BLaER1 treated with 17β-estradiol and CSF1 and Interleukin-3, amounts not matched to agents 10 nM and 100 nM (cell line): Measurements from ENCODE around the gene TXNDC11.
A peak's percentile ranks its signal among the peaks of the same experiment; 100 is the strongest.

Experiments used
- H3K27ac ChIP-seq, 11 experiments: shearing (Covaris generic); formaldehyde crosslinking; 2 replicates each; pipeline ENCODE4 v1.8.1; 2022
- H3K27me3 ChIP-seq, 11 experiments: shearing (Covaris generic); formaldehyde crosslinking; 2 replicates each; pipeline ENCODE4 v1.8.1; 2022
- H3K36me3 ChIP-seq, 11 experiments: shearing (Covaris generic); formaldehyde crosslinking; 2 replicates each; pipeline ENCODE4 v1.8.1; 2022
- H3K4me1 ChIP-seq, 10 experiments: shearing (Covaris generic); formaldehyde crosslinking; 2 replicates each; pipeline ENCODE4 v1.8.1; 2022
- H3K4me2 ChIP-seq, 11 experiments: shearing (Covaris generic); formaldehyde crosslinking; 2 replicates each; pipeline ENCODE4 v1.8.1; 2022
- H3K4me3 ChIP-seq, 10 experiments: shearing (Covaris generic); formaldehyde crosslinking; 2 replicates each; pipeline ENCODE4 v1.8.1; 2022
- H3K9ac ChIP-seq, 11 experiments: shearing (Covaris generic); formaldehyde crosslinking; 2 replicates each; pipeline ENCODE4 v1.8.1; 2022
- H3K9me3 ChIP-seq, 11 experiments: shearing (Covaris generic); formaldehyde crosslinking; replicated peaks in 1 of 11; 2 replicates each; pipeline ENCODE4 v1.8.1; 2022
- H4K20me1 ChIP-seq, 11 experiments: shearing (Covaris generic); formaldehyde crosslinking; 2 replicates each; pipeline ENCODE4 v1.8.1; 2022
- Cebpa-rat ChIP-seq, 11 experiments: shearing (Covaris generic); IDR thresholded peaks; 2 replicates each; pipeline ENCODE4 v1.8.1; 2022

TXNDC11 gene

DNA sequence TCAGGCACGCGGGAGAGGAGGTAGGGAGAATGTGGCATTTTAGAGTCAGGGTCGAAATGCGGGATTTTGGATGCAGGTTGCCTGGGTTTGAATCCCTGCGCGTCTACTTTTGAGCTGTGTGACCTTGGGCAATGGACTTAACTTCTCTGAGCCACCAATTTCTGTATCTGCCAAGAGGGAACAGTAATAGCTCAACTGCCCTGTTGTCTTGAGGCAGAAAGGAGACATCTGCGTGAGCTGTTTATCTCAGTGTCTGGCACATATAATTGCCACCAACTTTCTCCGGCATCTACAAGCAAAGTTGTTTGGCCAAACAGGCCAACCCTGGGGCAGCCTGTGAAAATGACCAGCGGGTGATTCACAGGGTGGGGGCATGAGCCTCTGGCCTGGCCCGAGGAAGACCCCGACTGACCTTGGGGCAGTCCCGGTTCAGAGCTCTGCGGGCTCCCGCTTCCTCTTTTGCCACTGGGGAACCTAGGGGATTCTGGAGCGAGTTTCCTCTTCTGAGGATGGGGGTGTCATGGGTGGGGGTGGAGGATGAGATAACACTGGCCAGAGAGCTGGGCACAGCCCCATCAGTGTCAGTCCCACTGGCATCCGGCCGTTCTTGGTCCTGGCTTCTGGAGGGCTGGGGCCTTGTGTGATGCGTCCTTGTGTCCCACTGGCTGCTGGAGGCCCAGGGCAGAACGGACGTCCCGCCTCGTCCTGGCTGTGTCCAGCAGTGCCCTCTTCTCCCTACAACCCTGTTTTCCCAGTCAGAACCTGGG lies 73.1 kb downstream of the TXNDC11 start:
- Histone ChIP-seq H3K36me3 (peaks cover 0 to 14% (median 0%) of the 10 kb centered on the region in 11 experiments; a peak in 8 of 22 replicates), H3K9ac (peak overlapping the region; percentile 86 to 94 (median 91)), H3K27me3 (no peaks in the 10 kb centered on the region), H3K27ac (peak overlapping the region; percentile 65 to 91 (median 85)), H3K4me3 (peak overlapping the region; percentile 83 to 94 (median 91)), H3K4me2 (peak overlapping the region; percentile 90 to 99 (median 96)), H3K4me1 (peaks cover 82 to 92% (median 92%) of the 10 kb centered on the region in 10 experiments), H4K20me1 (peaks cover 45 to 60% (median 57%) of the 10 kb centered on the region in 11 experiments), H3K9me3 (no peaks in the 10 kb centered on the region)
- TF ChIP-seq Cebpa-rat (IDR thresholded peaks at IDR 0.05): no peak

DNA sequence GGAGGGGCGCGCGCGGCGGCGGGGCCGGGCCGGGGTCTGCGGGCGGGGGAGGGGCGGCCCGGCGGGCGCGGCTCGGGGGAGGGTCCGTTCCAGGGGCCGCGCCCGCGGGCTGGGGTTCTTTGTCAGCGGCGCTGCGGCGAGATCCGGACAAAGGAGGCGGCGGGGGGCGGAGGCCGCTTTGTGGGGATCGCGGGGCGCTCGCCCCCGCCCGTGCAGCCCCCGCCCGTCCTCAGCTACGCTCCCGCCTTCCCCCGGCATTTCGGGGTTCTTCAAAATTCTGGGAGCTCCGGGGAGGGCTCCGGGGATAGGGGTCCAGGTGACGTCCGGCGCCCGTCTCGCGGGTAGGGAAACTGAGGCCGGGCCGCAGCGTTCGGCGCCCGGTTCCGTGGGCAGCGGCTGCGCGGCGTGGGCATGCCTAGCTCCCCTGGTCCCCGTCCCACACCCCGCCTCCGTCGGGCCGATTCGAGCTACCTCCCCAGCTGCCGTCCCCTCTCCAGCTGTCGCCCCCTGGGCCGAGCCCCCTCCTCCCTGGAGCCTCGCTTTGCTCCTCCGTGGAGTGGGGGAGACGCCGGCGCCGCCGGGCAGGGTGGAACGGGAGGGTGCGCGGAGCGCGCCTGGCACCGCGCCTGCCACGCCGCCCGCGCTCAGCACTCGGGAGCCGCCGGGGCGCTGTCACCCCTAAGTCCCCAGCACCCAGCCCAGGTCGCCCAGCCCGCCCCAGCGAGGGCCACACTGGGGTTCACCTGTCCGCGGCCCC lies 73.9 kb downstream of the TXNDC11 start:
- peak overlapping the region; percentile 90 to 99 (median 96) for H3K4me2 ChIP-seq
- no peak for TF ChIP-seq Cebpa-rat (IDR thresholded peaks at IDR 0.05)
- peaks cover 0 to 8% (median 0%) of the 10 kb centered on the region in 11 experiments; a peak in 5 of 22 replicates for H3K36me3 ChIP-seq
- peak overlapping the region; percentile 65 to 91 (median 85) for H3K27ac ChIP-seq
- peaks cover 82 to 92% (median 92%) of the 10 kb centered on the region in 10 experiments for H3K4me1 ChIP-seq
- H3K9ac ChIP-seq: peak overlapping the region; percentile 86 to 94 (median 91)
- peak overlapping the region; percentile 83 to 94 (median 91) for H3K4me3 ChIP-seq
- no peaks in the 10 kb centered on the region for H3K27me3 ChIP-seq
- no peaks in the 10 kb centered on the region for H3K9me3 ChIP-seq
- H4K20me1 ChIP-seq: peaks cover 37 to 52% (median 50%) of the 10 kb centered on the region in 11 experiments

DNA sequence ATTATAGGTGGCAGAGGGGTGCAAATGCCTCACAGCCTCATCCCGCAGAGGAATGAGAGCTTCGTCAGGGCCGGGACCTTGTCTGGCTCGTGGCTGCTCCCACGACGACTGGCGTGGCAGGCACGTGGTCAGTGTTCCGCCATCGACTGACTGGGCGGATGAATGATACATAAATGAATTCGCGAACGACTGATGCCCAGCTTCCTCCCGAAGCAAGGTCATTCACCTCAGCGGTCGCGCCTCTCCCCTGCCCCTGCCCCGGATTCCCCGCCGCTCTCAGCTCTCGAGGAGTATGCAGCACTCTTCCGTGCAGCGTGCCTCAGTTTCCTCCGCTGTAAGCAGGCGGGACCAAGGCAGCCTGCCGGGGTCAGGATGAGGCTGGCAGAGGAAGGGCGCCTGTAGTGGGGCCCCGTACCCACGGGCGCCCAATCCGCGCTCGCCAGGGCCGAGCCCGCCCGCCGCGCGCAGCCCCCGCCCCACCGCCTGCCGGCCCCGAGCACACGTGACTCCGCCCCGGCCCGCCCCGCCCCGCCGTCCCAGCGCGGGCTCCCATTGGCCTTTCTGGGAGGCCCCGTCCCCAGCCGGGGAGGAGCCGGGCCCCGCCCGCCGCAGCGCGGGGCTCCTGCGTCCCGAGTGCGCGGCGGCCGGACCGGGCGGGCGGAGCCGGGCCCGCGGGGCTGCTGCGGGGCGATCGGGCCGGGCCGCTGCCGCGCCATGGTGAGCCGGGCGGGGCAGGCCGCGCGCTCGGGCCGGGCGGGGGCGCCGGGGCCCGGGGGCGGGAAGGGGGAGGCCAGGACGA lies 74.6 kb downstream of the TXNDC11 start, which contains the start of gene SNN:
SNN (plus strand) TSS at position 632 of the 799 bp plus-strand sequence. CDS start 7,605 bp downstream, outside the sequence.
- no peaks in the 10 kb centered on the region for H3K9me3 ChIP-seq
- peaks cover 30 to 44% (median 42%) of the 10 kb centered on the region in 11 experiments for H4K20me1 ChIP-seq
- H3K36me3 ChIP-seq: no peaks in the 10 kb centered on the region
- peak within 1 kb of the TSS; percentile 90 to 99 (median 97) for H3K4me2 ChIP-seq
- peak within 1 kb of the TSS; percentile 86 to 94 (median 91) for H3K9ac ChIP-seq
- no peak for TF ChIP-seq Cebpa-rat (IDR thresholded peaks at IDR 0.05)
- peak within 1 kb of the TSS; percentile 83 to 94 (median 91) for H3K4me3 ChIP-seq
- H3K4me1 ChIP-seq: peaks cover 82 to 92% (median 92%) of the 10 kb centered on the region in 10 experiments
- no peaks in the 10 kb centered on the region for H3K27me3 ChIP-seq
- H3K27ac ChIP-seq: peak within 1 kb of the TSS; percentile 65 to 91 (median 85)

DNA sequence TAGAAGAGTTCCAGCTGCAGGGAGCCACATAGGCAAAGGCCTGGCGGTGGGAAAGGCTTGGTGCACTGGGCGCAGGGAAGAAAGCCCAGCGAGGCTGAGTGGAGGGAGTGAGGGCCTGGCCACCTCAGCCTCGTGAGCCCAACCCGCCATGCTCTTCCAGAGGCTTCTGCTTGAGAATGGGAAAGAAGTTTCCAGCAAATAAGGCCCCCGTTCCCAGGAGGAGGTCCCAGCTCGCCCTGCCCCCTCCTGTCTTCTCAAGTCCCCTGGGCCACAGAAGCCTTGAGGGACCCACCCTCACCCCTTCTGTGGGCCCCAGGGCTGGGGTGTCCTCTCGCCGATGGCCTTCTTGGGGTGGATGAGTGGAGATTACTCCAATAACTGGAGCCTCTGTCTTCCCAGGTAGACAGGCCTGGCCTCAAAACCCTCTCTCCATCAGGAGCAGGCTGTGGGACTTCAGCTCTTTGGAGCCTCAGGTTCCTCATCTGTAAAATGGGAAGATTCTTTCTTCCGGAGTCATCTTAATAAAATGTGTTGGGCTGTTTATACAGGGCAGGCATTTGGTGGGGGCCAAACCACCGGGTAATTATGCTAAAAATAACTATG lies 75.3 kb downstream of the TXNDC11 start:
- Histone ChIP-seq H4K20me1 (peaks cover 27 to 37% (median 36%) of the 10 kb centered on the region in 11 experiments), H3K27me3 (no peaks in the 10 kb centered on the region), H3K36me3 (no peaks in the 10 kb centered on the region), H3K27ac (peak overlapping the region in 8 of 11 experiments; percentile 38 to 91 (median 82); a peak in 16 of 22 replicates), H3K9ac (peak overlapping the region in 8 of 11 experiments; percentile 30 to 94 (median 68); a peak in 11 of 22 replicates), H3K4me3 (peak overlapping the region in 4 of 10 experiments; percentile 83 to 94 (median 92); a peak in 5 of 20 replicates), H3K4me1 (peaks cover 78 to 92% (median 92%) of the 10 kb centered on the region in 10 experiments), H3K4me2 (peak overlapping the region; percentile 74 to 98 (median 89)), H3K9me3 (no peaks in the 10 kb centered on the region)
- no peak for TF ChIP-seq Cebpa-rat (IDR thresholded peaks at IDR 0.05)

DNA sequence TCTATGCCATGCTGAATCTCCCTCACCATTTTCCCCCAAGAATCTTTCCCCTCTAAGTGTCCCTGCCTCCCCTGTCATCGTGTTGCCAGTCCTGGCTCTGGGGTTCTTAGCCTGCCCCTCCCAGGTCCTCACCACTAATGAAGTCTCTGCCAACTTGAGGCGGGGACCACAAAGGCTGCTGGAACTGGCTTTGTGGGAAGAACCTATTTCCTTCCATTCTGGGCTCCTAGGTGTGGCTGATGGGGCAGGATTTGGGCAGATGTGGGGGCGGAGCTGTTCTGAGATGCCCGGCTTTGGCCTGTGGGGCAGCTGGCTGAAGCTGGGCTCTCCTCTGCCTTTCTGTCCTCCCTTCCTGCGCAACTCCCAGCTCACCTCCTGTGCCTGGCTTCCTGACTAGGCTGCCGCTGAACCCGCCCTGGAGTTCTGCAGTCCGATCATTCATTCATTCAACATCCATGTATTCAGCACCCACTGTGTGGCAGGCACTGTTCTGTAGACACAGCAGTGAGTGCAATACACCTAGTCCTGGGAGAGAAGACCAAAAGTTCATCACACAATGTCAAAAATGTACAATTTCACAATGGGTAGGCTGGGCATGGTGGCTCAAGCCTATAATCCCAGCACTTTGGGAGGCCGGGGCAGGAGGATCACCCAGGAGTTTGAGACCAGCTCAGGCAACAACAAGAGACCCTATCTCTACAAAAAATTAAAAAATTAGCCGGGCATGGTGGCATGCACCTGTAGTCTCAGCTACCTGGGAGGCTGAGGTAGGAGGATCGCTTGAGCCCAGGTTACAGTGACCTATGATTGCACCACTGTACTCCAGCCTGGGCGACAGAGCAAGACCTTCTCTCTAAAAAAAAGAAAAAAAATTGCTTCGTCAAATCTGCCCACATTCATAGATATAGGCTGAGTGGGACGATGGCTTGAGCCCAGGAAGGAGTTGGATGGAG lies 76.3 kb downstream of the TXNDC11 start:
- Histone ChIP-seq H3K9me3 (no peaks in the 10 kb centered on the region), H4K20me1 (peaks cover 18 to 28% (median 27%) of the 10 kb centered on the region in 11 experiments), H3K4me1 (peaks cover 68 to 89% (median 87%) of the 10 kb centered on the region in 10 experiments), H3K36me3 (no peaks in the 10 kb centered on the region), H3K27me3 (no peaks in the 10 kb centered on the region), H3K9ac (peak overlapping the region in 8 of 11 experiments; percentile 8 to 94 (median 74); a peak in 11 of 22 replicates), H3K4me2 (peak overlapping the region; percentile 74 to 98 (median 89)), H3K4me3 (no peak overlapping the region; a peak in 1 of 20 replicates), H3K27ac (peak overlapping the region in 8 of 11 experiments; percentile 76 to 91 (median 84); a peak in 15 of 22 replicates)
- no peak for TF ChIP-seq Cebpa-rat (IDR thresholded peaks at IDR 0.05)

DNA sequence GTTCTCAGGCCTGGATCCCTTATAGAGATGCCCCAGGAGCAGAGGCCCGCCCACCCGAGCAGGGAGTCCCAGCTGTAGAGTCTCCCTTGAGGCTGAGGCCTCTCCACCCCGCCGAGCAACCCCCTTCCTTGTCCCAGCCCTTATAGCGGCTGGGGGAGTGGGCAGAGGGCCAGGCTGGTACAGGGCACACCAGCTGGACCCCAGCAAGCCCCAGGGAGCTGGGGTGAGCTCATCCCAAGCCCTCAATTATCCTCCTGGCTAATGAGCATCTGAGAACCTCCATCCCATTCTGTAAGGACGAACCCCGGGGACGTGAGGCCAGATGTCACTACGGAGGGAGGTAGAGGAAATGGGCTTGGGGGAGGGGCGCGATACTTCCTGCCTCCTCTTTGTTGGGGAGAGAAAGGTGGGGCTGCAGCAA lies 77.6 kb downstream of the TXNDC11 start:
- no peaks in the 10 kb centered on the region for H3K27me3 ChIP-seq
- H3K36me3 ChIP-seq: no peaks in the 10 kb centered on the region
- H4K20me1 ChIP-seq: peaks cover 5 to 15% (median 14%) of the 10 kb centered on the region in 11 experiments; a peak in 20 of 22 replicates
- peak overlapping the region in 9 of 11 experiments; percentile 11 to 94 (median 74); a peak in 17 of 22 replicates for H3K9ac ChIP-seq
- H3K4me1 ChIP-seq: peaks cover 55 to 83% (median 77%) of the 10 kb centered on the region in 10 experiments
- H3K9me3 ChIP-seq: no peaks in the 10 kb centered on the region
- no peak for TF ChIP-seq Cebpa-rat (IDR thresholded peaks at IDR 0.05)
- peak overlapping the region; percentile 70 to 98 (median 89) for H3K4me2 ChIP-seq
- H3K27ac ChIP-seq: peak overlapping the region in 9 of 11 experiments; percentile 51 to 91 (median 84); a peak in 18 of 22 replicates
- peak overlapping the region in 7 of 10 experiments; percentile 42 to 51 (median 46); a peak in 11 of 20 replicates for H3K4me3 ChIP-seq

DNA sequence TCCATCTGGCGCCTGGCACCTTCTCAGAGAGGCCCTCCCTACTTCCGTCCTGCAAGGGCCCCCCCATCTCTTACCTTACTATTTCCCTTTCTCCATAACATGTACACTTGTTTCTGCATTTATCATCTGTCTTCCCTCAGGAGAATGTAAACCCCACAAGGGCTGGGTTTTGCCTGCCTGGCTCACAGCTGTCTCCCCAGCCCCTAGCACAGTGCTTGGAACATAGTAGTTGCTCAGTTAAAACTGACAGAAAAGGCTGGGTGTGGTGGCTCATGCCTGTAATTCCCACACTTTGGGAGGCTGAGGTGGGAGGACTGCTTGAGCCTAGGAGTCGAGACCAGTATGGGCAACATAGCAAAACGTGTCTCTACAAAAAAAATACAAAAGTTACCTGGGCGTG lies 80.1 kb downstream of the TXNDC11 start:
- Histone ChIP-seq H3K9me3 (no peaks in the 10 kb centered on the region), H3K4me2 (peak overlapping the region in 10 of 11 experiments; percentile 70 to 98 (median 89); a peak in 19 of 22 replicates), H4K20me1 (no peaks in the 10 kb centered on the region), H3K36me3 (no peaks in the 10 kb centered on the region), H3K4me3 (no peak overlapping the region), H3K27me3 (no peaks in the 10 kb centered on the region), H3K27ac (peak overlapping the region in 8 of 11 experiments; percentile 76 to 91 (median 84); a peak in 16 of 22 replicates), H3K9ac (peak overlapping the region in 8 of 11 experiments; percentile 68 to 94 (median 74); a peak in 9 of 22 replicates), H3K4me1 (peaks cover 48 to 88% (median 79%) of the 10 kb centered on the region in 10 experiments)
- TF ChIP-seq Cebpa-rat (IDR thresholded peaks at IDR 0.05): no peak
